Hepatocyte (in vitro differentiated cells): ENCODE data around the gene SHLD3.

Experiments
- CTCF ChIP-seq: fragments of 200-600 bp; sonication (generic); IDR thresholded peaks from 2 replicates; pipeline ENCODE4 v1.5.1; 2016; ENCODE audit warnings: antibody characterized with exemption, mild to moderate bottlenecking; ENCODE audit not compliant: poor library complexity
- EZH2phosphoT487 ChIP-seq: fragments of 200-600 bp; sonication (generic); IDR thresholded peaks from one replicate; pipeline ENCODE4 v1.6.1; 2018; ENCODE audit warnings: antibody characterized with exemption, mild to moderate bottlenecking, low read depth, moderate library complexity; ENCODE audit not compliant: unreplicated experiment, severe bottlenecking

GRCh38 chr5:65663804-65664521 lies 39.1 kb downstream of the SHLD3 start:
- peak; percentile 32 for TF ChIP-seq CTCF
- TF ChIP-seq EZH2phosphoT487 = no peak
